CD4-positive, alpha-beta T cell treated with Interleukin-10 for 1 hour (primary cell): ENCODE data around the gene CENPO.
"Not testable (repeated sequence)": the region's sequence is repeated elsewhere in the genome, so short reads cannot be mapped to it uniquely, and the experiment has no call there.

ENCODE experiments used
- DNase-seq: peaks from one replicate; pipeline ENCODE4 v3.0.0-alpha.2; 2020

Gene CENPO

GRCh38 chr2:24788816-24789215, 4.4 kb upstream of the CENPO start:
- no peak for DNase-seq

GRCh38 chr2:24791452-24791851, 1.8 kb upstream of the CENPO start:
- DNase-seq: no peak

GRCh38 chr2:24792542-24792873, 717 bp upstream of the CENPO start:
- no peak for DNase-seq

- no peak for DNase-seq
These were observed 673 bp downstream of the CENPO start for GRCh38 chr2:24793761-24794435.

- DNase-seq: no peak
These were observed 4.4 kb downstream of the CENPO start for GRCh38 chr2:24797644-24798043.

- DNase-seq: not testable (repeated sequence)
These were observed 7.3 kb downstream of the CENPO start for GRCh38 chr2:24800487-24800886.

GRCh38 chr2:24805811-24806660, 12.8 kb downstream of the CENPO start:
- not testable (repeated sequence) for DNase-seq

- DNase-seq: no peak
These were observed 13.4 kb downstream of the CENPO start for GRCh38 chr2:24806661-24807036.

GRCh38 chr2:24809316-24810007, 16.2 kb downstream of the CENPO start:
- DNase-seq: no peak

GRCh38 chr2:24813691-24814137, 20.5 kb downstream of the CENPO start:
- no peak for DNase-seq

GRCh38 chr2:24814516-24814915, 21.3 kb downstream of the CENPO start:
- no peak for DNase-seq

- DNase-seq: no peak
These were observed 21.9 kb downstream of the CENPO start for GRCh38 chr2:24815171-24815570.

- DNase-seq: no peak
These were observed 23.2 kb downstream of the CENPO start for GRCh38 chr2:24816404-24816803.

- DNase-seq: no peak
These were observed 23.7 kb downstream of the CENPO start for GRCh38 chr2:24816884-24817283.

- no peak for DNase-seq
These were observed 25.5 kb downstream of the CENPO start for GRCh38 chr2:24818721-24819167.

- DNase-seq: no peak
These were observed 26.4 kb downstream of the CENPO start for GRCh38 chr2:24819442-24820174.

GRCh38 chr2:24820175-24820513, 26.9 kb downstream of the CENPO start:
- DNase-seq: no peak

GRCh38 chr2:24820598-24821432, 27.6 kb downstream of the CENPO start:
- no peak for DNase-seq

- no peak for DNase-seq
These were observed 28.2 kb downstream of the CENPO start for GRCh38 chr2:24821433-24821891.

GRCh38 chr2:24822049-24822706, 29.0 kb downstream of the CENPO start:
- no peak for DNase-seq

- no peak for DNase-seq
These were observed 30.9 kb downstream of the CENPO start for GRCh38 chr2:24824071-24824588.
